SK-N-SH (cell line): Measurements from ENCODE around the gene TMEM131L.

ENCODE experiments used
- CHD2 ChIP-seq: fragments of 150-350 bp; IDR thresholded peaks from 2 replicates; pipeline ENCODE4 v1.6.1; 2018; ENCODE audit warnings: low read length; ENCODE audit not compliant: partially characterized antibody
- CTCF ChIP-seq: fragments of 200-600 bp; sonication (generic); IDR thresholded peaks from 2 replicates; pipeline ENCODE4 v1.6.1; 2017; ENCODE audit warnings: antibody characterized with exemption, mild to moderate bottlenecking, moderate library complexity
- FOXM1 ChIP-seq: IDR thresholded peaks from 2 replicates; pipeline ENCODE4 v1.4.0; 2012; ENCODE audit warnings: low read depth, mild to moderate bottlenecking
- JUND ChIP-seq: IDR thresholded peaks from 2 replicates; pipeline ENCODE4 v1.4.0; 2012
- MXI1 ChIP-seq: IDR thresholded peaks from 2 replicates; pipeline ENCODE4 v1.6.1; 2012; ENCODE audit warnings: mild to moderate bottlenecking, low read depth, low read length, improper control_type of control experiment
- NRF1 ChIP-seq: IDR thresholded peaks from 2 replicates; pipeline ENCODE4 v1.6.1; 2012; ENCODE audit warnings: low read depth, mild to moderate bottlenecking, low read length
- PBX3 ChIP-seq: IDR thresholded peaks from 2 replicates; pipeline ENCODE4; 2012
- RAD21 ChIP-seq: IDR thresholded peaks from 2 replicates; pipeline ENCODE4 v1.6.1; 2012; ENCODE audit warnings: mild to moderate bottlenecking, low read length
- REST ChIP-seq: IDR thresholded peaks from 2 replicates; pipeline ENCODE4 v1.6.1; 2012; ENCODE audit warnings: mild to moderate bottlenecking, low read depth, low read length, moderate library complexity
- USF1 ChIP-seq: IDR thresholded peaks from 2 replicates; pipeline ENCODE4 v1.4.0; 2012; ENCODE audit warnings: low read depth, borderline replicate concordance

GRCh38 chr4:153547520-153547919 lies 81.4 kb downstream of the TMEM131L start:
- TF ChIP-seq CHD2 (no peak), JUND (no peak), CTCF (no peak), RAD21 (no peak), NRF1 (no peak), REST (no peak), MXI1 (no peak), FOXM1 (no peak), USF1 (no peak), PBX3 (no peak)
